Daoy (cell line): ENCODE measurements around the gene CES4A. TPM values are rescaled to one million over a fixed set of nuclear protein-coding genes. Genes with fewer than 3 reads are reported as not detected.
"Not testable (repeated sequence)": the region's sequence is repeated elsewhere in the genome, so short reads cannot be mapped to it uniquely, and the experiment has no call there.

ENCODE experiments used
- DNase-seq: peaks from one replicate; pipeline ENCODE4 v3.0.0-alpha.2; 2015; ENCODE audit warnings: low read depth
- total RNA-seq: library from RNA; depleted of rRNA; stranded (reverse); fragments of >200 nt; shearing (Covaris generic); gene quantifications from 2 replicates; pipeline ENCODE4 v1.2.3, GENCODE V29; 2014; rRNA removed

The CES4A gene
- total RNA-seq: not detected in 2 replicates

DNA sequence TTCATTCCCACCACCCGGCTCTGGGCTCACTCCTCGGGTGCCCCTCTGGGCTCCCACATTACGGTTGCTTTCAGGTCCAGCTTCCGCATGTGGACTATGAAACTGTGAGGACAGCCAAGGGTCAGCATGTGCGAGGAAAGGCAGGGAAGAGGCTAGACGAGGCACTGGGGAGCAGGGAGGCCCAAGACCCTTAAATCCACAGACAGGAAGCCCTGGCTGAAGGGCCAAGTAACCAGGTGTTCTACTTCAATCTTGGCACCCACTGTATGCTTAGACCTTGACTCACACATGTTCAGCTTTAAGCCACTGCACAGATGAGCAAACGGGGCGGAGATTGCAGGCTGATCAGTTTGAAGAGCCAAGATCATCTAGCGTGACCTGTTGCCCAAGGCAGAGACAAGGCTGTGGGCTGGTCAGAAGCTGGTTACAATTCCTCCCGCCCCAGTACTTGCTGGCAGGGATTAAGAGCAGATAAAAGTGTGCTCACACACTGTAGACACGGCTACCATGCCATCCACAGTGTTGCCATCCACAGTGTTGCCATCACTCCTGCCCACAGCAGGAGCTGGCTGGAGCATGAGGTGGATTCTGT, at the start of gene CES4A:
CES4A (plus strand) TSS at position 393 of the 592 bp plus-strand sequence; CDS start at position 577, 184 bp downstream.
- peak; percentile 25 for DNase-seq

DNA sequence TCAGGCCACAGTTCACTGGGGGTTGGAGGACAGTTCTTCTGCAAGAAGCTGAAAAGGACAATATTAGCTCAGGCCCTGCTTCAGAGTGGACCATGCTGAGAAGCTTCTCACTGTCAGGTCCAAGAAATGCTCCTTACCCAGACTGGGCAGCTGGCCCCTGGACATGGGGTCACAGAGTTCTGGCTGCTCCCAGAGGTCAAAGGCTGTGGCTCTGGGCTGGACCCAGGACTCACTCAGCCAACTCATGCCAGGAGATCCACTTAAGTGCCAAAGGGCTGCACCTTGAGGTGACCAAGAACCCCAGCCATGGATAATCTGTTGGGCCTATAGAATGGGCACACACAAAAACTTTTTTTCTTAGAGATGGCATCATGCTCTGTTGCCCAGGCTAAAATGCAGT, 49.0 kb upstream of the CES4A start:
- DNase-seq: no peak

DNA sequence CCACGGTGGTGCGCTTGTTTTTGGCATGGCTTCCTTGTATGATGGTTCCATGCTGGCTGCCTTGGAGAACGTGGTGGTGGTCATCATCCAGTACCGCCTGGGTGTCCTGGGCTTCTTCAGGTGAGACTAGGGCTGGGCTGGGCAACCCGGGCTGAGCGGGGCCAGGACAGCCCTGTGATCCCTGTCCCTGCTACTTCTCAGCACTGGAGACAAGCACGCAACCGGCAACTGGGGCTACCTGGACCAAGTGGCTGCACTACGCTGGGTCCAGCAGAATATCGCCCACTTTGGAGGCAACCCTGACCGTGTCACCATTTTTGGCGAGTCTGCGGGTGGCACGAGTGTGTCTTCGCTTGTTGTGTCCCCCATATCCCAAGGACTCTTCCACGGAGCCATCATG, 48.2 kb upstream of the CES4A start:
- no peak for DNase-seq

DNA sequence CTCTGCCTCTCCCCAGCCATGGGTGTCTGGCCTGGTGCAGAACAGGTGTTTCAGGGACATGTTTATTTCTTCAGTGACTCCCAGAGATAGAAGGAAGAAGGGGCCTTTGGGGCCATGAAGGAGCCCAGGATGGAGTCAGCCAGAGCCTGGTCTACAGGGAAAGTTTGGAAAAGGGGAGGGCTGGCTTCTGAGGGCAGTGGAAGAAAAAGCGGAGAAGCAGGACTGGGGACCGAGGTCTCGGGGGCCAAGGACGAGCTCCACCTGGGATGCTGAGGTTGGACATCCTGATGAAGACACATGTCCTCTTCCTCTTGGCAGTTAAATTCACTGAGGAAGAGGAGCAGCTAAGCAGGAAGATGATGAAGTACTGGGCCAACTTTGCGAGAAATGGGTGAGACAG, 45.4 kb upstream of the CES4A start:
- DNase-seq: no peak

DNA sequence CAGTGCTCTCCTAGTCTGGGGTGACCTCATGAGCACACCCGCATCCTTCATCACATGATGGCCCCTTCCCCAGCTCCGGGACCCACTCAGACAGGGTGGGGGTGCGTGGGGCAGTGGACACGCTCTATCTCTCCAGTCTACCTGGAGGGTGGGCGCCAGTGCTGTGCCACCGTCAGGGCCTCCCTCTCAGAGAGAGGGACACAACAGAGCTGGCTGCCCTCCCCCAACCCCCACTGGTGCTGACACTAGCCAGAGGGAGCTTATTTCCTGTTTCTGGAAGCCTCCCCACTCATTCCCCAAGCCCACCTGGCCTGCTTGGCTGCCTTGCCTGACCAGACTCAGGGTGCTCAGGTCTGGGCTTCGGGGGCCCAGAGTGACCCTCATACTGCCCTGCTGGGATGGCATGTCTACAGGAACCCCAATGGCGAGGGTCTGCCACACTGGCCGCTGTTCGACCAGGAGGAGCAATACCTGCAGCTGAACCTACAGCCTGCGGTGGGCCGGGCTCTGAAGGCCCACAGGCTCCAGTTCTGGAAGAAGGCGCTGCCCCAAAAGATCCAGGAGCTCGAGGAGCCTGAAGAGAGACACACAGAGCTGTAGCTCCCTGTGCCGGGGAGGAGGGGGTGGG, 44.8 kb upstream of the CES4A start:
- no peak for DNase-seq

DNA sequence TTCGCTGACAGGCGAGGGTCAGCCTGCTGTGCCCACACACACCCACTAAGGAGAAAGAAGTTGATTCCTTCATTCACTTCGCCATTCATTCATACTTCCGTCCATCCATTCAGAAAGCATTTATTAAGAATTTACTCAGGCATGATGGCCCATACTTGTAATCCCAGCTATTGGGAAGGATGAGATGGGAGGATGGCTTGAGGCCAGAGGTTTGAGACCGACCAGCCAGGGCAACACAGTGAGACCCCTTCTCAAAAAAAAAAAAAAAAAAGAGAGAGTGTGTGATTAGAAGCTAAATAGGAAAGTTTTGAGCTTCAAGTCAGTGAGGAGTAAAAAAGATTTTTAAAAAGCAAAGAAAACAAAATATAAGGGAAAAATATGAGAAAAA, 44.3 kb upstream of the CES4A start:
- no peak for DNase-seq

DNA sequence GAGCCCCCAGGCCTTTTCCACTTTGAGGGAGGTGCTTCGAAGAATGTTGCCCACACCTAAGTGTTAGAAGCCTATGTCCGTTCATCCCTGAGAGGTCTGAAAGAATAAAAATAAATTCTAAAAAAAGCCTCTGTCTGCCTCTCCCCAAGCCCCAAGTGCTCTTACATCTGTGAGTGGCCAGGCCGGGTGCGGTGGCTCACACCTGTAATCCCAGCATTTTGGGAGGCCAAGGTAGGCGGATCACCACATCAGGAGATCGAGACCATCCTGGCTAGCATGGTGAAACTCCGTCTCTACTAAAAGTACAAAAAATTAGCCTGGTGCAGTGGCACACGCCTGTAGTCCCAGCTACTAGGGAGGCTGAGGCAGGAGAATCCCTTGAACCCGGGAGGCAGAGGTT, 43.4 kb upstream of the CES4A start:
- not testable (repeated sequence) for DNase-seq

DNA sequence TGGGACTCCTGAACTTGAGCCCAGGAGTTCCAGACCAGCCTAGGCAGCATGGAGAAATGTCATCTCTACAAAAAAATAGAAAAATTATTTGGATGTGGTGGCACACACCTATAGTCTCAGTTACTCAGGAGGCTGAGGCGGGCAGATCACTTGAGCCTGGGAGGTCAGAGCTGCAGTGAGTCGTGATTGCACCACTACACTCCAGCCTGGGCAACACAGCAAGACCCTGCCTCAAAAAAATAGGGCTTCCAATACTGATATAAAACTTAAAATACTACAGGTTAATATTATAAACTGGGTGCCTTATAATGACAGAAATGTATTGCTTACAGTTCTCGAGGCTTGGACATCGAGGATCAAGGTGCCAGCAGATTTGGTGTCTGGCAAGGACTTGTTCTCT, 42.5 kb upstream of the CES4A start:
- no peak for DNase-seq

DNA sequence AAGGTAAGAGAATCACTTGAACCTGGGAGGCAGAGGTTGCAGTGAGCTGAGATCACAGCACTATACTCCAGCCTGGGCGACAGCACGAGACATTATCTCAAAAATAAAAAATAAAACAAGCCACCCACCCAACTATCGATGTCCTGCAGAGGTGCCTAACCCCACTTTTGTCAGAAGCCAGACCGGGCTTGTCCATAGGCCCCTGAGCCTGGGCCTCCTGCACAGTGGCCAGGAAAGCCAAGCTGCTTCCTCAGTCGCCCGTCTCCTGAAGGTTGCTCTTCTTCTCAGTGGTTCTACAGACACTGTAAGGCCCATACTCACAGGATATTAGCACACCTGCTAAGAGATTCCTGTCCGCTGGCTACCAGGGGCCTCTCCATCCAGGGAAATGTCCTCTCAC, 41.8 kb upstream of the CES4A start:
- DNase-seq: no peak

DNA sequence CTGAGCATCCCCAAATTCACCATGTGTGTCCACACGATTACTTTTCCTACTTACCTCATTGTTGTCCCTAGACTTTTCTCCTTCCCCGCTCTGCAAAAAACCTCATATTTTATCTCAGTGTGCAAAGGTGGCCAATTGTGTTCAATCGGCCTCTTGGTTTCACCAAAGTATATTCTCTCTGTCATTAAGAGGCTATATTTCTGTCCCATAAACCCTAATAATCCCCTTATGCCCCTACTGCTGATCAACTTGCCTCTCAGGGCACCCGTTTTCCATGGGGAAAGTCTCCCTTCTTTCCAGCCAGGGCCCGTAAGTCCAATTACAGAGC, 41.5 kb upstream of the CES4A start:
- no peak for DNase-seq

DNA sequence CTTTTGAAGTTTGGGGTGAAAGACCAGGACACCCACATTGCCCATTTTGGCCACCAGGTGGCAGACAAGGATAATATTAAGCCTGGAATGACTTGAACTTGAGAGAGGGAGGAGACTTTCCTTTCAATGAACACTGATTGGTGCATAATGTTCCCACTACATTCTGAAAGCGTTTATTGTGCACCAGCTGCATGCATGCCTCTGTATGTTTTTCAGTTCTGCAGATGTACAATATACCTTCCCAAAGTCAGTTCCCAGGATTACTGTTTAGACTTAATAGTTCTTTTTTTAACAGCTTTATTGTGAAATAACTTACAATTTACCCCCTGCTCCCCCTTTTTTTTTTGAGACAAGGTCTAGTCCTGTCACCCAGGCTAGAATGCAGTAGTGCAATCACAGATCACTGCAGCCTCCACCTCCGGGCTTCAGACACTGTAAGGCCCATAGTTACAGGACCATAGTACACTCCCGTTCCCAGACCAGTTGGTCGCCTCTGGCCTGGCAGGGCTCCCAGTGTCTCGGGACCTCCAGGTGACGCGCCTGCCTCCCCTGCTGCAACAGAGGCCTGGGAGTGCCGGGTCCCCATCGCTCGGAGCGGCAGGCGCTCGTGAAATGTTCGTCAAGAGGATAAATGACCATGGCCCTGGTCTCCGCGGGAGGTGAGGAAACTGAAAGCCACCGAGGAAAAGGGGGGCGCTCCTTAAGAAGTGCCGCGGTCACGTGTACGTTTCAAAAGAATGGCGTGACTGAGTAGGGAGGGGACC, 40.9 kb upstream of the CES4A start:
- peak; percentile 76 for DNase-seq

DNA sequence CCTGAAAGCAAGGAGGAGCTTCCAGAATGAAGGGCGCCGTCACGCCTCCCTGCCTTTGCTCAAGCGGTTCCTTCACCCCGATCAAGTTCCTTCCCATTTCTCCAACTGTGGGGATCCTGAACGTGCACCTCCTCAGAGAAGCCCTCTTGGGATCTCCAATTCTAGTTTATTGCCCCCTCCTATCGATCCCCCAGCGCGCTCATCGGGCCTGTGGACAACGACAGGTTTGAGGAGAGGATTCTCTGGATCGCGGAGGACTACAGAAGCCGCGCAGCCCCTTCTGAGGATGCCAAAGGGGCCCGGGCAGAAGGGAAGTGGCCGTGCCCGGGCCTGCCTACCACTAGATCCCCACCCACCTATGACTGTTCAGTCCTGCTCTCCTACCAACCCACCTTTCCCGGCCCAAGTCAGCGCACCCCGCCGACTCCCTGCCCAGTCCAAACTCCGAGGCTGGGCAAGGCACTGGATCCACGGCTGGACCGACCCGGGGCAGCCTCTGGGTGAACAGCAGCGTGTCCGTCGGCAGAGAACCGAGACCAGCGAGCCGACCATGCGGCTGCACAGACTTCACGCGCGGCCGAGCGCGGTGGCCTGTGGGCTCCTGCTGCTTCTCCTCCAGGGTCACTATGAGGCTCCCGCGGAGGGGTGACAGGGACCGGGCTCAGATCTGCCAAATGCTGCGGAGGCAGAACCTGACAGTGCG, 40.1 kb upstream of the CES4A start:
- DNase-seq: no peak

DNA sequence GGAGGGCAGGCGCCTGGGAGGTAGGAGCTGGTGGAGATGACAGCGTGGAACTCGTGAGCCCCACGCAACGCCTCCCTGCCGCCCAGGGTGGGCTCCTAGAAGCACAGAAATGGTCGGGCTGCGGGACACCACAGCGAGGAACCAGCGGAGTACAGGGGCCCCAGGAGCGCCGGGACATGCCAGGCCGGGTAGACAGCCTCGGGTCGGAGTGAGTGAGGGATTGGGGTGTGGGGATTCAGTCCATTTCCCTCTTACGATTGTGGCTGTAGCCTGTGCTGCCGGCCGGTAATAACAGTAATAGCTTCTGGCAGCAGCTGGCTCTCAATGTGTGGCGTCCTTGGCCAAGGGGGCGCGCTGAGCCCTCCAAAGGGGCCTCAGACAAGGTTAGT, 39.6 kb upstream of the CES4A start:
- DNase-seq: no peak

DNA sequence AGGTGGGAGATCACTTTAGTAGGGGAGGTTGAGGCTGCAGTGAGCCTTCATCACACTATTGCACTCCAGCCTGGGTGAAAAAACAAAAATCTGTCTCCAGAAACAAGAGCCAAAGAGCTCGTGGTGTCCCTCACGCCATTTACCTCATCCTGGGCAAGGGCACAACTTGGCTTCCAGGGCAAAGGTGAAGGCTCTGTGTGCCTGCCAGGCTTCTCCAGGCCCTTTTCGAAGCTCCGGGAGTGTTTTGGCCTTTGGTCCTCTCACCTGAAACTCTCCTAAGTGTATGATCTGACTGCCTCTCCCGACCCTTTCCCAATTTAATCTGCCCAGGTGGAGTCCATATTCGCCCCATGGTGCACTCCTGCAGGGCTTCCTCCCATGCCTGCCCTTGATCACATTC, 38.9 kb upstream of the CES4A start:
- DNase-seq: no peak

DNA sequence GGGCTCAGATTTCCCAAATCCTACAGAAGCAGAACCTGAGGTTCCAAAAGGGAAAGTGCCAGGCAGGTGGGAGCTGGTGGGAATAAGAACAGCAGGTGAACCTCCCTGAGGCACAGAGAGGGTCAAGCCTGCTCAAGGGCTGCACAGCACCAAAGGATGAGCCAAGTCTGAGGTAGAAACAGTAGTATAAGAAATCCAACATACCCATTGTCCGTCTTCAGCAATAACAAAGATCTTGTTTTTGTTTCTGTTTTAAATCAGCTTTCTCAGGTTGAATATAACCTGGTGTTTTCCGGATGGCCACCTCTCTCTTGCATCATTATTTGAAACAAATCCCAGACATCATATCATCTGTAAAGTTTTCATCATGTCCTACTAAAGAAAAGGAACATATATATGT, 38.0 kb upstream of the CES4A start:
- no peak for DNase-seq

DNA sequence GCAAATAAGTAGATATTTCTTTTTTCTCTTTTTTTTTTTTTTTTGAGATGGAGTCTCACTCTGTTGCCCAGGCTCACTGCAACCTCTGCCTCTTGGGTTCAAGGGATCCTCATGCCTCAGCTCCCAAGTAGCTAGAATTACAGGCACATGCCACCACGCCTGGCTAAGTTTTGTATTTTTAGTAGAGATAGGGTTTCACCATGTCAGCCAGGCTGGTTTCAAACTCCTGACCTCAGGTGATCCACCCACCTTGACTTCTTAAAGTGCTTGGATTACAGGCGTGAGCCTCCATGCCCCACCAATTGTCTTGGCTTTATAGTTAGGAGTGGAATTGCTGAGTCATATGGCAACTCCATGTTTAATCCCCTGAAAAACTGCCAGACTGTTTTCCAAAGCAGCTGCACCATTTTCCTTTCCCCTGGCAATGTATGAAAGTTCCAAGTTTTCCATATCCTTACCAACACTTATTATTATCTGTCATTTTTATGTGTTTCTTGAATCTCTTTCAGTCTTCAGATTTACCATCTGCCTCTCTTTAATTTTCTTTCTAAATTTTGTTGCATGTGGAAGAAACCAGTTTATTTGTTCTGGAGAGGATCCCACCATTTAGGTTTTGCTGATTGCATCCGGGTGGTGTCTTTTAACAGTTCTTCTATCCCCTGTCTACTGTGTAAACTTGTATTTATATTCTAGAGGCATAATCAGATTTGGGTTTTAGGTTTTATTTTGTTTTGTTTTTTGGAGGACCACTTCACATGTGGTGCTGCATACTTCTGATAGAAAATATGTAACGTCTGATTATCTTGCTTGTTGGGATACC, 37.2 kb upstream of the CES4A start:
- DNase-seq: no peak

DNA sequence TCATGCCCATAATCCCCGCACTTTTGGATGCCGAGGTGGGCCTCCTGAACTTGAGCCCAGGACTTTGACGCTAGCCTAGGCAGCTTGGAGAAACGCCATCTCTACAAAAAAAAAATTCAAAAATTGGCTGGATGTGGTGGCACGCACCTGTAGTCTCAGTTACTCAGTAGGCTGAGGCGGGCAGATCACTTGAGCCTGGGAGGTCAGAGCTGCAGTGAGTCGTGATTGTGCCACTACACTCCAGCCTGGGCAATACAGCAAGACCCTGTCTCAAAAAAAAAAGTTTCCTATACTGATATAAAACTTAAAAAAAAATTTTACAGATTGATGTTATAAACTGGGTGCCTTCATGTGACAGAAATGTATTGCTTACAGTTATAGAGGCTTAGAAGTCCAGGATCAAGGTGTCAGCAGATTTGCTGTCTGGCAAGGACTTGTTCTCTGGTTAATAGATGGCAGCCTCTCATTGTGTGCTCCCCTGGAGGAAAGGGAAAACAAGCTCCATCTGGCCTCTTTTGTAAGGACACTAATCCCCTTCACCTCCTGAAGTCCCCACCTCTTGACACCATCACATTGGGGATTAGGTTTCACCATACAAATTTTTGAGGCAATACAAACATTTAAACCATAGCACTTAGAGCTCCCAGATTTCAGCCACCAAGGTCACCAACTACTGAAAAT, 35.8 kb upstream of the CES4A start:
- no peak for DNase-seq

DNA sequence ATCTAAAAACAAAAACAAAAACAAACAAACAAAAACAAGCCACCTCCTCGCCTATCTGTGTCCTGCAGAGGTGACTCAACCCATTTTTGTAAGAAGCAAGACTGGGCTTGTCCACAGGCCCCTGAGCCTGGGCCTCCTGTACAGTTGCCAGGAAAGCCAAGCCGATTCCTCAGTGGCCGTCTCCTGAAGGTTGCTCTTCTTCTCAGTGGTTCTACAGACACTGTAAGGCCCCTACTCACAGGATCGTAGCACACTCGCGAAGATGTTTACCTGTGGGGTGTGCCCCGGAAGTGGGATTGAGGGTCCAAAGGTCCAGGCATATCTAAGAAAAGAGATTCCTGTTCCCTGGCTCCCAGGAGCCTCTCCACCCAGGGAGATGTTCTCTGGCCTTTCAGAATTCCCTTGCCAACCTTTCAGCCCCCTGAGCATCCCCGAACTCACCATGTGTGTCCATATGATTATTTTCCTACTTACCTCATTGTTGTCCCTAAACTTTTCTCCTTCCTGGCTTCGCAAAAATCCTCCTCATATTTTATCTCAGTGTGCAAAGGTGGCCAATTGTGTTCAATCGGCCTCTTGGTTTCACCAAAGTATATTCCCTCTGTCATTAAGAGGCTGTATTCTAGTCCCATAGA, 34.8 kb upstream of the CES4A start:
- DNase-seq: no peak

DNA sequence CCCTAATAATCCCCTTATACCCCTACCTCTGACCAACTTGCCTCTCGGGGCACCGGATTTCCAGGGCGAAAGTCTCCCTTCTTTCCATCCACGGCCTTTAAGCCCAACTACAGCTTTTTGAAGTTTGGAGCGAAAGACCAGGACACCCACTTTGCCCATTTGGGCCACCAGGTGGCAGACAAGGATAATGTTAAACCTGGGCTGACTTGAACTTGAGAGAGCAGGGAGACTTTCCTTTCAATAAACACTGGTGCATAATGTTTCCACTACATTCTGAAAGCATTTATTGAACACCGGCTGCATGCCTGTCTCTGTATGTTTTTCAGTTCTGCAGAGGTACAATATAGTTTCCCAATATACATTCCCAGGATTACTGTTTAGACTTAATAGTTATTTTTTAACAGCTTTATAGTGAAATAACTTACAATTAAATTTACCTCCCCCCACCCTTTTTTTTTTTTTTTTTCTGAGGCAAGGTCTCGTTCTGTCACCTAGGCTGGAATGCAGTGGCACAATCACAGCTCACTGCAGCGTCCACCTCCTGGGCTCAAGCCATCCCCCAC, 34.2 kb upstream of the CES4A start:
- peak; percentile 68 for DNase-seq

DNA sequence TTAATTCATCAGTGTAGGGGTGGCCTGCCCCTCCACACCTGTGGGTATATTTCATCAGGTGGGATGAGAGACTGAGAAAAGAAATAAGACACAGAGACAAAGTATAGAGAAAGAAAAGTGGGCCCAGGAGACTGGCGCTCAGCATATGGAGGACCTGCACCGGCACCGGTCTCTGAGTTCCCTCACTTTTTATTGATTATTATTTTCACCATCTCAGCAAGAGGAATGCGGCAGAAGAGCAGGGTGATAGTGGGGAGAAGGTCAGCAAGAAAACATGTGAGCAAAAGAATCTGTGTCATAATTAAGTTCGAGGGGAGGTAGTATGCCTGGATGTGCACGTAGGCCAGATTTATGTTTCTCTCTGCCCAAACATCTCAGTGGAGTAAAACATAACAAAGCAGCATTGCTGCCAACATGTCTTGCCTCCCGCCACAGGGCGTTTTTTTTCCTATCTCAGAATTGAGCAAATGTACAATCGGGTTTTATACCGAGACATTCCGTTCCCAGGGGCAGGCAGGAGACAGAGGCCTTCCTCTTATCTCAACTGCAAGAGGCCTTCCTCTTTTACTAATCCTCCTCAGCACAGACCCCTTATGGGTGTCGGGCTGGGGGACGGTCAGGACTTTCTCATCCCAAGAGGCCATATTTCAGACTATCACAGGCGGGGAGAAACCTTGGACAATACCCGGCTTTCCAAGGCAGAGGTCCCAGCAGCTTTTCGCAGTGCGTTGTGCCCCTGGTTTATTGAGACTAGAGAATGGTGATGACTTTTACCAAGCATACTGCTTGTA, 32.8 kb upstream of the CES4A start:
- not testable (repeated sequence) for DNase-seq
